Ishikawa (cell line): ENCODE measurements around the gene PCNA.

Experiments
- CEBPB ChIP-seq: IDR thresholded peaks from 2 replicates; pipeline ENCODE4 v1.6.1; 2012
- CREB1 ChIP-seq: IDR thresholded peaks from 2 replicates; pipeline ENCODE4 v1.6.1; 2012; ENCODE audit warnings: low read depth
- EP300 ChIP-seq: IDR thresholded peaks from 2 replicates; pipeline ENCODE4 v1.6.1; 2012; ENCODE audit warnings: borderline replicate concordance
- MAX ChIP-seq: IDR thresholded peaks from 2 replicates; pipeline ENCODE4 v1.6.1; 2012
- NFIC ChIP-seq: IDR thresholded peaks from 2 replicates; pipeline ENCODE4 v1.6.1; 2012
- RAD21 ChIP-seq: IDR thresholded peaks from 2 replicates; pipeline ENCODE4 v1.6.1; 2012; ENCODE audit warnings: low read depth
- TAF1 ChIP-seq: IDR thresholded peaks from 2 replicates; pipeline ENCODE4 v1.6.1; 2012; ENCODE audit warnings: low read depth, mild to moderate bottlenecking
- TCF12 ChIP-seq: IDR thresholded peaks from 2 replicates; pipeline ENCODE4 v1.6.1; 2012; ENCODE audit warnings: low read depth
- TEAD4 ChIP-seq: IDR thresholded peaks from 2 replicates; pipeline ENCODE4 v1.6.1; 2012
- YY1 ChIP-seq: IDR thresholded peaks from 2 replicates; pipeline ENCODE4 v1.6.1; 2012; ENCODE audit warnings: low read depth
- ZBTB7A ChIP-seq: IDR thresholded peaks from 2 replicates; pipeline ENCODE4 v1.6.1; 2012; ENCODE audit warnings: low read depth
- TF ChIP-seq, protein P1 (sequence below): IDR thresholded peaks from 2 replicates; pipeline ENCODE4 v1.6.1; 2012; ENCODE audit warnings: low read depth, mild to moderate bottlenecking

GRCh38 chr20:5065879-5066383 is 53.8 kb downstream of the PCNA start:
- TF ChIP-seq NFIC = no peak
- TF ChIP-seq MAX = peak; percentile 83
- no peak for TF ChIP-seq CEBPB
- TF ChIP-seq EP300 = no peak
- no peak for TF ChIP-seq YY1
- TF ChIP-seq TCF12 = no peak
- TF ChIP-seq TAF1 = no peak
- no peak for TF ChIP-seq CREB1
- TF ChIP-seq TEAD4 = no peak
- TF ChIP-seq, protein P1, sequence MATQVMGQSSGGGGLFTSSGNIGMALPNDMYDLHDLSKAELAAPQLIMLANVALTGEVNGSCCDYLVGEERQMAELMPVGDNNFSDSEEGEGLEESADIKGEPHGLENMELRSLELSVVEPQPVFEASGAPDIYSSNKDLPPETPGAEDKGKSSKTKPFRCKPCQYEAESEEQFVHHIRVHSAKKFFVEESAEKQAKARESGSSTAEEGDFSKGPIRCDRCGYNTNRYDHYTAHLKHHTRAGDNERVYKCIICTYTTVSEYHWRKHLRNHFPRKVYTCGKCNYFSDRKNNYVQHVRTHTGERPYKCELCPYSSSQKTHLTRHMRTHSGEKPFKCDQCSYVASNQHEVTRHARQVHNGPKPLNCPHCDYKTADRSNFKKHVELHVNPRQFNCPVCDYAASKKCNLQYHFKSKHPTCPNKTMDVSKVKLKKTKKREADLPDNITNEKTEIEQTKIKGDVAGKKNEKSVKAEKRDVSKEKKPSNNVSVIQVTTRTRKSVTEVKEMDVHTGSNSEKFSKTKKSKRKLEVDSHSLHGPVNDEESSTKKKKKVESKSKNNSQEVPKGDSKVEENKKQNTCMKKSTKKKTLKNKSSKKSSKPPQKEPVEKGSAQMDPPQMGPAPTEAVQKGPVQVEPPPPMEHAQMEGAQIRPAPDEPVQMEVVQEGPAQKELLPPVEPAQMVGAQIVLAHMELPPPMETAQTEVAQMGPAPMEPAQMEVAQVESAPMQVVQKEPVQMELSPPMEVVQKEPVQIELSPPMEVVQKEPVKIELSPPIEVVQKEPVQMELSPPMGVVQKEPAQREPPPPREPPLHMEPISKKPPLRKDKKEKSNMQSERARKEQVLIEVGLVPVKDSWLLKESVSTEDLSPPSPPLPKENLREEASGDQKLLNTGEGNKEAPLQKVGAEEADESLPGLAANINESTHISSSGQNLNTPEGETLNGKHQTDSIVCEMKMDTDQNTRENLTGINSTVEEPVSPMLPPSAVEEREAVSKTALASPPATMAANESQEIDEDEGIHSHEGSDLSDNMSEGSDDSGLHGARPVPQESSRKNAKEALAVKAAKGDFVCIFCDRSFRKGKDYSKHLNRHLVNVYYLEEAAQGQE = no peak
- peak; percentile 30; the same call in 1 of the 2 replicates for TF ChIP-seq ZBTB7A
- no peak for TF ChIP-seq RAD21
